KMS-11 (cell line): ENCODE data around the gene NUMA1.

Experiments used
- H2AFZ ChIP-seq: fragments of 200-600 bp; sonication (generic); 2 replicates; pipeline ENCODE4 v1.6.1; 2016; ENCODE audit warnings: antibody characterized with exemption, mixed run types, low read depth
- H3K27ac ChIP-seq: fragments of 200-600 bp; sonication (generic); 2 replicates; pipeline ENCODE4 v1.6.1; 2016; ENCODE audit warnings: mild to moderate bottlenecking, mixed run types
- H3K27me3 ChIP-seq: fragments of 200-600 bp; sonication (generic); 2 replicates; pipeline ENCODE4 v1.6.1; 2017; ENCODE audit warnings: mild to moderate bottlenecking, low read depth, mixed run types, moderate library complexity; ENCODE audit not compliant: insufficient read depth
- H3K36me3 ChIP-seq: fragments of 200-600 bp; sonication (generic); 2 replicates; pipeline ENCODE4 v1.6.1; 2017; ENCODE audit warnings: mild to moderate bottlenecking, mixed run types; ENCODE audit not compliant: insufficient read depth
- H3K4me1 ChIP-seq: fragments of 200-600 bp; sonication (generic); 2 replicates; pipeline ENCODE4 v1.6.1; 2016; ENCODE audit warnings: mild to moderate bottlenecking, low read depth, mixed run types; ENCODE audit not compliant: poor library complexity, severe bottlenecking
- H3K4me2 ChIP-seq: fragments of 200-600 bp; sonication (generic); 2 replicates; pipeline ENCODE4 v1.7.0; 2016; ENCODE audit warnings: mild to moderate bottlenecking, mixed run types
- H3K4me3 ChIP-seq: fragments of 200-600 bp; sonication (generic); IDR thresholded peaks from 2 replicates; pipeline ENCODE4 v1.6.1; 2017; ENCODE audit warnings: low read depth, low read length, mixed read lengths; ENCODE audit not compliant: insufficient read depth
- H3K79me2 ChIP-seq: fragments of 200-600 bp; sonication (generic); 2 replicates; pipeline ENCODE4 v1.6.1; 2016; ENCODE audit warnings: low read depth, mixed run types; ENCODE audit not compliant: insufficient read depth
- H3K9ac ChIP-seq: fragments of 200-600 bp; sonication (generic); 2 replicates; pipeline ENCODE4 v1.6.1; 2016; ENCODE audit warnings: mild to moderate bottlenecking, mixed run types
- H4K20me1 ChIP-seq: fragments of 200-600 bp; sonication (generic); 2 replicates; pipeline ENCODE4 v1.6.1; 2016; ENCODE audit warnings: mild to moderate bottlenecking, mixed run types; ENCODE audit not compliant: insufficient read depth
- CTCF ChIP-seq: fragments of 200-600 bp; sonication (generic); conservative IDR thresholded peaks from 2 replicates; pipeline ENCODE4 v1.6.1; 2017; ENCODE audit warnings: low read depth, mild to moderate bottlenecking, antibody characterized with exemption, low read length, moderate library complexity, mixed read lengths

Gene NUMA1

GRCh38 chr11:72102946-72103753 lies 22.8 kb upstream of the NUMA1 start, which contains the start of gene LAMTOR1:
Gene LAMTOR1 (minus strand): TSS chr11:72103297. CDS start chr11:72103224, 73 bp downstream.
- TF ChIP-seq CTCF, result peak; percentile 64

GRCh38 chr11:72102631-72102945 lies 22.2 kb upstream of the NUMA1 start:
- H3K79me2 ChIP-seq, result peaks cover 28% of the 10 kb centered on the region; the same call in 1 of the 2 replicates
- H3K36me3 ChIP-seq, result no peaks in the 10 kb centered on the region
- no peak for TF ChIP-seq CTCF
- peak overlapping the region; percentile 31 for H3K4me3 ChIP-seq
- peak overlapping the region; percentile 78 for H2AFZ ChIP-seq
- peak overlapping the region; percentile 93 for H3K9ac ChIP-seq
- peak overlapping the region; percentile 82 for H3K27ac ChIP-seq
- H3K27me3 ChIP-seq, result no peaks in the 10 kb centered on the region
- no peaks in the 10 kb centered on the region for H4K20me1 ChIP-seq
- peaks cover 11% of the 10 kb centered on the region for H3K4me1 ChIP-seq
- H3K4me2 ChIP-seq, result peak overlapping the region; percentile 70

More at GRCh38 chr11:72102946-72103753, 22.8 kb upstream of the NUMA1 start, which contains the start of gene LAMTOR1:
- peak within 1 kb of the TSS; percentile 70 for H3K4me2 ChIP-seq
- no peaks in the 10 kb centered on the region for H4K20me1 ChIP-seq
- H3K4me3 ChIP-seq, result peak within 1 kb of the TSS; percentile 31
- H3K4me1 ChIP-seq, result peaks cover 11% of the 10 kb centered on the region
- no peaks in the 10 kb centered on the region for H3K36me3 ChIP-seq
- peak within 1 kb of the TSS; percentile 82 for H3K27ac ChIP-seq
- peak within 1 kb of the TSS; percentile 93 for H3K9ac ChIP-seq
- H3K27me3 ChIP-seq, result no peaks in the 10 kb centered on the region
- H2AFZ ChIP-seq, result peak within 1 kb of the TSS; percentile 78
- H3K79me2 ChIP-seq, result peaks cover 28% of the 10 kb centered on the region; the same call in 1 of the 2 replicates

- H3K27ac ChIP-seq, result peak overlapping the region; percentile 82; the same call in 1 of the 2 replicates
- peak overlapping the region; percentile 78; the same call in 1 of the 2 replicates for H2AFZ ChIP-seq
- TF ChIP-seq CTCF, result no peak
- no peaks in the 10 kb centered on the region for H4K20me1 ChIP-seq
- peak overlapping the region; percentile 93; the same call in 1 of the 2 replicates for H3K9ac ChIP-seq
- H3K27me3 ChIP-seq, result no peaks in the 10 kb centered on the region
- peaks cover 28% of the 10 kb centered on the region; the same call in 1 of the 2 replicates for H3K79me2 ChIP-seq
- H3K4me2 ChIP-seq, result peak overlapping the region; percentile 70
- no peaks in the 10 kb centered on the region for H3K36me3 ChIP-seq
- peak overlapping the region; percentile 31 for H3K4me3 ChIP-seq
- peaks cover 11% of the 10 kb centered on the region for H3K4me1 ChIP-seq
Observed at GRCh38 chr11:72102162-72102561, 21.8 kb upstream of the NUMA1 start.

- no peaks in the 10 kb centered on the region for H4K20me1 ChIP-seq
- peaks cover 28% of the 10 kb centered on the region; the same call in 1 of the 2 replicates for H3K79me2 ChIP-seq
- no peak for TF ChIP-seq CTCF
- H3K27me3 ChIP-seq, result no peaks in the 10 kb centered on the region
- no peak overlapping the region for H3K9ac ChIP-seq
- no peak overlapping the region for H2AFZ ChIP-seq
- no peak overlapping the region for H3K4me2 ChIP-seq
- no peak overlapping the region for H3K27ac ChIP-seq
- H3K4me3 ChIP-seq, result no peak overlapping the region
- H3K36me3 ChIP-seq, result no peaks in the 10 kb centered on the region
- peaks cover 11% of the 10 kb centered on the region for H3K4me1 ChIP-seq
Observed at GRCh38 chr11:72100462-72100861, 20.1 kb upstream of the NUMA1 start.
